GM12878 (cell line): ENCODE data around the gene CIDEC. TPM values are rescaled to one million over a fixed set of nuclear protein-coding genes. Genes with fewer than 3 reads are reported as not detected.

ENCODE experiments used
- ATAC-seq: fragments of 200-7000 bp; cut with Tn5 transposase; 3 replicates; pipeline ENCODE4 v1.9.1; 2020; ENCODE audit warnings: mild to moderate bottlenecking, moderate library complexity
- BruUV-seq: library from RNA; stranded (reverse); fragments of 400-500 nt; replicated peaks from 2 replicates; lab custom pipeline; 2021; lab: Mats Ljungman, UMichigan
- CTCF ChIA-PET: fragments of 300-600 bp; sonication (Branson Sonifier 250); formaldehyde crosslinking; extraction: SDS; loops from one replicate; lab custom pipeline; 2021; ENCODE audit warnings: inconsistent platforms; lab: Yijun Ruan, JAX
- POLR2A ChIA-PET: fragments of 350-600 bp; formaldehyde crosslinking; extraction: SDS; loops from one replicate; lab custom pipeline; 2021; ENCODE audit warnings: inconsistent platforms; lab: Charles Lee
- RAD21 ChIA-PET: fragments of 300-600 bp; sonication (Branson Sonifier 250); formaldehyde crosslinking; loops from one replicate; lab custom pipeline; 2023; ENCODE audit warnings: antibody characterized with exemption; ENCODE audit not compliant: unreplicated experiment; lab: Charles Lee
- SMC1A ChIA-PET: fragments of 300-600 bp; sonication (Branson Sonifier 250); formaldehyde crosslinking; loops from one replicate; lab custom pipeline; 2023; ENCODE audit not compliant: unreplicated experiment, uncharacterized antibody; lab: Charles Lee
- DNase-seq: peaks from one replicate; pipeline ENCODE4 v3.0.0-alpha.2; 2011; ENCODE audit warnings: low read depth, low spot score
- FAIRE-seq: peaks from 3 replicates; lab custom pipeline; 2011; peaks lifted over from hg19 to GRCh38; lab: Jason Lieb, UNC
- H2AFZ ChIP-seq: 2 replicates; pipeline ENCODE4 v1.6.0; 2011; ENCODE audit warnings: low read depth, low read length, control low read depth; ENCODE audit not compliant: control insufficient read depth
- H3K27ac ChIP-seq: 2 replicates; pipeline ENCODE4 v1.5.1; 2011; ENCODE audit warnings: control low read depth; ENCODE audit not compliant: control insufficient read depth, insufficient read depth
- H3K27me3 ChIP-seq, 2 experiments: replicated peaks in 1 of 2; 2 replicates each; pipeline versions ENCODE4 v1.6.0 to v1.6.1; 2011; ENCODE audit warnings: low read length in 1 of 2; ENCODE audit not compliant: control insufficient read depth in 2 of 2, insufficient read depth in 2 of 2
- H3K36me3 ChIP-seq, 2 experiments: 2 replicates each; pipeline ENCODE4 v1.5.1; 2011; ENCODE audit warnings: low read length in 1 of 2; ENCODE audit not compliant: control insufficient read depth in 2 of 2, insufficient read depth in 2 of 2
- H3K4me1 ChIP-seq: 2 replicates; pipeline ENCODE4 v1.6.1; 2011; ENCODE audit warnings: mild to moderate bottlenecking, low read length, moderate library complexity, mixed read lengths; ENCODE audit not compliant: control insufficient read depth, insufficient read depth
- H3K4me2 ChIP-seq: 2 replicates; pipeline ENCODE4 v1.6.0; 2011; ENCODE audit warnings: control low read depth; ENCODE audit not compliant: control insufficient read depth, insufficient read depth
- H3K4me3 ChIP-seq: fragments of 200-600 bp; sonication (generic); 2 replicates; pipeline ENCODE4 v1.5.1; 2016
- H3K79me2 ChIP-seq: 2 replicates; pipeline ENCODE4 v1.6.0; 2011; ENCODE audit warnings: low read length; ENCODE audit not compliant: control insufficient read depth, insufficient read depth
- H3K9ac ChIP-seq: 2 replicates; pipeline ENCODE4 v1.8.0; 2011; ENCODE audit warnings: low read length, control low read depth, mixed read lengths; ENCODE audit not compliant: control insufficient read depth, insufficient read depth
- H3K9me3 ChIP-seq: replicated peaks from 3 replicates; pipeline ENCODE4 v1.5.1; 2011; ENCODE audit warnings: mild to moderate bottlenecking, low read length; ENCODE audit not compliant: control insufficient read depth, insufficient read depth
- H4K20me1 ChIP-seq: 2 replicates; pipeline ENCODE4 v1.6.0; 2011; ENCODE audit not compliant: control insufficient read depth, insufficient read depth
- CHD1 ChIP-seq: IDR thresholded peaks from 2 replicates; pipeline ENCODE4 v1.6.1; 2012; ENCODE audit warnings: low read depth, low read length, improper control_type of control experiment
- EED ChIP-seq: sonication (generic); IDR thresholded peaks from 2 replicates; pipeline ENCODE4 v1.6.1; 2016; ENCODE audit warnings: antibody characterized with exemption, low read depth
- FOXM1 ChIP-seq: IDR thresholded peaks from 2 replicates; pipeline ENCODE4 v1.6.1; 2012; ENCODE audit warnings: low read depth, mild to moderate bottlenecking, inconsistent platforms, low read length, moderate library complexity
- RAD51 ChIP-seq: fragments of 450-650 bp; IDR thresholded peaks from 2 replicates; pipeline ENCODE4 v1.6.1; 2016; ENCODE audit warnings: moderate library complexity, mild to moderate bottlenecking, inconsistent platforms
- SMAD1 ChIP-seq: fragments of 450-650 bp; IDR thresholded peaks from 2 replicates; pipeline ENCODE4 v1.6.1; 2018; ENCODE audit warnings: mild to moderate bottlenecking, low read depth; ENCODE audit not compliant: partially characterized antibody
- SREBF2 ChIP-seq: IDR thresholded peaks from 2 replicates; pipeline ENCODE4 v1.6.1; 2012; ENCODE audit warnings: mild to moderate bottlenecking, low read length
- TCF12 ChIP-seq: IDR thresholded peaks from 2 replicates; pipeline ENCODE4 v1.6.1; 2011; ENCODE audit warnings: low read depth, mild to moderate bottlenecking, low read length
- ZNF274 ChIP-seq: IDR thresholded peaks from one replicate; pipeline ENCODE4 v1.8.0; 2011; ENCODE audit not compliant: insufficient read length, insufficient read depth
- ZZZ3 ChIP-seq: IDR thresholded peaks from 2 replicates; pipeline ENCODE4 v1.6.1; 2011; ENCODE audit warnings: low read depth; ENCODE audit not compliant: control insufficient read depth, insufficient read length
- WGBS: methylation state at CpG from one replicate; pipeline ENCODE4 v1.1.6; 2016; ENCODE audit warnings: low lambda C conversion rate; ENCODE audit not compliant: insufficient replicate concordance, insufficient coverage; ENCODE audit errors: missing lambda C conversion rate; 5-methylcytosine and 5-hydroxymethylcytosine counted together
- in situ Hi-C: fragments of 300-500 bp; cut with MboI; formaldehyde crosslinking; loops from 9 replicates; pipeline ENCODE4 v1.14.3; 2018; ENCODE audit warnings: mixed read lengths
- intact Hi-C: fragments of 100-400 bp; cut with micrococcal nuclease; formaldehyde crosslinking; loops from one replicate; pipeline ENCODE4 v1.14.2; 2022; ENCODE audit not compliant: unreplicated experiment
- polyA plus RNA-seq, 11 experiments: library from polyadenylated mRNA; depleted of rRNA in 4 of 11; unstranded in 6 of 11; stranded (reverse) in 5 of 11; fragments of >200 nt; fragmentation: Nextera tagmentation in 4 of 11; fragmentation: Illumina TruSeq in 1 of 11; extraction: Ambion mirVana in 4 of 11; extraction: Trizol in 1 of 11; gene quantifications; 1 replicate in 1 of 11; 2 replicates in 10 of 11; pipeline versions ENCODE4 v1.2.1 to v1.2.3, GENCODE V29; 2011 to 2016; ENCODE audit warnings: inconsistent platforms in 2 of 11, missing spikeins in 2 of 11, low read depth in 1 of 11
- total RNA-seq, 4 experiments: library from RNA; depleted of rRNA in 3 of 4; stranded (reverse); fragments of >200 nt in 3 of 4; fragmentation: Illumina TruSeq in 1 of 4; extraction: Trizol in 1 of 4; gene quantifications; 2 replicates each; pipeline versions ENCODE4 v1.2.1 to v1.2.3, GENCODE V29; 2013 to 2021
- TF ChIP-seq, protein P1 (sequence below): fragments of 150-350 bp; IDR thresholded peaks from 2 replicates; pipeline ENCODE4 v1.6.1; 2016; ENCODE audit warnings: low read depth, low read length
- TF ChIP-seq, protein P2 (sequence below): fragments of 450-650 bp; IDR thresholded peaks from 2 replicates; pipeline ENCODE4 v1.6.1; 2016; ENCODE audit warnings: mild to moderate bottlenecking

CIDEC gene
- total and polyA plus RNA-seq, 10 of the 15 experiments (the other 5 are each of a cell fraction or from before 2014, with no cell fraction given): 0.10 to 0.49 TPM; not detected in 8

DNA sequence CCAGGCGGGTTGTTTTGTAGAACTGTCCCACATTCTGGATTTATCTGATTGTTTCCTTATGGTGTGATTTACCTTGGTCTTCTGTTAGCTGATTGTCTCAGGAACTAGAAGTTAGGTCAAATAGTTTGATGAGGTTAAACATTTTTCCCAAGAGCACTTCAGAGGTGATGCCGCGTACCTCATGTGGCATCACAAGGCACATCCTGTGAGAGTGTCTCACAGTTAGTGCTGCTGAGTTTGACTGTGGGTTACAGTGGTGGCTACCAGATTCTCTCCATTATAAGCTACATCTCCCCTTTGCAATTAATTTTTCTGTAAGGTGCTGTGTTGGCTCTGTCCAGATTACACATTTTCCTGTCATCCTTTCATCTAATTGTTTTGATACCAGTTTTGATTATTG lies 48.8 kb downstream of the CIDEC start:
- ATAC-seq (no peak), FAIRE-seq (no peak), DNase-seq (no peak)
- intact Hi-C loops: no loop called here
- RAD21 ChIA-PET: no interaction called here
- H3K4me1 ChIP-seq: no peaks in the 10 kb centered on the region
- no peak overlapping the region for H3K4me2 ChIP-seq
- H3K79me2 ChIP-seq: no peaks in the 10 kb centered on the region
- H3K27me3 ChIP-seq: no peaks in the 10 kb centered on the region
- POLR2A ChIA-PET: interaction anchor here (0.6 to 2.2 kb wide), 4 partner anchors 12 to 59 kb away, joined by 3 to 9 read pairs (median 4); partner anchors contain the start of gene RPUSD3
- TF ChIP-seq FOXM1: no peak
- no peak for TF ChIP-seq CHD1
- TF ChIP-seq, protein P1, sequence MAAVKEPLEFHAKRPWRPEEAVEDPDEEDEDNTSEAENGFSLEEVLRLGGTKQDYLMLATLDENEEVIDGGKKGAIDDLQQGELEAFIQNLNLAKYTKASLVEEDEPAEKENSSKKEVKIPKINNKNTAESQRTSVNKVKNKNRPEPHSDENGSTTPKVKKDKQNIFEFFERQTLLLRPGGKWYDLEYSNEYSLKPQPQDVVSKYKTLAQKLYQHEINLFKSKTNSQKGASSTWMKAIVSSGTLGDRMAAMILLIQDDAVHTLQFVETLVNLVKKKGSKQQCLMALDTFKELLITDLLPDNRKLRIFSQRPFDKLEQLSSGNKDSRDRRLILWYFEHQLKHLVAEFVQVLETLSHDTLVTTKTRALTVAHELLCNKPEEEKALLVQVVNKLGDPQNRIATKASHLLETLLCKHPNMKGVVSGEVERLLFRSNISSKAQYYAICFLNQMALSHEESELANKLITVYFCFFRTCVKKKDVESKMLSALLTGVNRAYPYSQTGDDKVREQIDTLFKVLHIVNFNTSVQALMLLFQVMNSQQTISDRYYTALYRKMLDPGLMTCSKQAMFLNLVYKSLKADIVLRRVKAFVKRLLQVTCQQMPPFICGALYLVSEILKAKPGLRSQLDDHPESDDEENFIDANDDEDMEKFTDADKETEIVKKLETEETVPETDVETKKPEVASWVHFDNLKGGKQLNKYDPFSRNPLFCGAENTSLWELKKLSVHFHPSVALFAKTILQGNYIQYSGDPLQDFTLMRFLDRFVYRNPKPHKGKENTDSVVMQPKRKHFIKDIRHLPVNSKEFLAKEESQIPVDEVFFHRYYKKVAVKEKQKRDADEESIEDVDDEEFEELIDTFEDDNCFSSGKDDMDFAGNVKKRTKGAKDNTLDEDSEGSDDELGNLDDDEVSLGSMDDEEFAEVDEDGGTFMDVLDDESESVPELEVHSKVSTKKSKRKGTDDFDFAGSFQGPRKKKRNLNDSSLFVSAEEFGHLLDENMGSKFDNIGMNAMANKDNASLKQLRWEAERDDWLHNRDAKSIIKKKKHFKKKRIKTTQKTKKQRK: no peak
- no peak for TF ChIP-seq ZZZ3
- TF ChIP-seq EED: no peak
- TF ChIP-seq TCF12: no peak
- TF ChIP-seq, protein P2, sequence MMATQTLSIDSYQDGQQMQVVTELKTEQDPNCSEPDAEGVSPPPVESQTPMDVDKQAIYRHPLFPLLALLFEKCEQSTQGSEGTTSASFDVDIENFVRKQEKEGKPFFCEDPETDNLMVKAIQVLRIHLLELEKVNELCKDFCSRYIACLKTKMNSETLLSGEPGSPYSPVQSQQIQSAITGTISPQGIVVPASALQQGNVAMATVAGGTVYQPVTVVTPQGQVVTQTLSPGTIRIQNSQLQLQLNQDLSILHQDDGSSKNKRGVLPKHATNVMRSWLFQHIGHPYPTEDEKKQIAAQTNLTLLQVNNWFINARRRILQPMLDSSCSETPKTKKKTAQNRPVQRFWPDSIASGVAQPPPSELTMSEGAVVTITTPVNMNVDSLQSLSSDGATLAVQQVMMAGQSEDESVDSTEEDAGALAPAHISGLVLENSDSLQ: no peak
- no peak for TF ChIP-seq SMAD1
- TF ChIP-seq RAD51: no peak
- TF ChIP-seq SREBF2: no peak
- TF ChIP-seq ZNF274: no peak
- SMC1A ChIA-PET: interaction anchor here (0.6 to 1.1 kb wide), 2 partner anchors 12 to 101 kb away, joined by 3 to 4 read pairs; no protein-coding TSS in a partner anchor
- H3K9ac ChIP-seq: no peak overlapping the region
- no peaks in the 10 kb centered on the region for H4K20me1 ChIP-seq
- no peak overlapping the region for H3K4me3 ChIP-seq
- BruUV-seq: no TSS peak
- 97% methylated on average over 3 of the region's 3 CpGs for WGBS
- no peak overlapping the region for H2AFZ ChIP-seq
- H3K9me3 ChIP-seq: no peaks in the 10 kb centered on the region
- in situ Hi-C loops: no loop called here
- no peak overlapping the region for H3K27ac ChIP-seq
- CTCF ChIA-PET: interaction anchor here (1.1 to 1.8 kb wide), 4 partner anchors 10 to 103 kb away, joined by 3 to 6 read pairs (median 4); no protein-coding TSS in a partner anchor
- peaks cover 9 to 11% of the 10 kb centered on the region in 2 experiments for H3K36me3 ChIP-seq
